Effector memory CD4-positive, alpha-beta T cell (primary cell): Measurements from ENCODE around the gene SUGCT.

Experiments used
- DNase-seq, 3 donors: peaks; one replicate each; pipeline ENCODE4 v3.0.0-alpha.2; 2020
- H3K27ac ChIP-seq: 2 replicates; pipeline ENCODE4 v1.7.0; 2013; ENCODE audit warnings: mild to moderate bottlenecking, low read length, moderate library complexity; ENCODE audit not compliant: insufficient read depth, poor library complexity, severe bottlenecking
- H3K27me3 ChIP-seq: replicated peaks from 2 replicates; pipeline ENCODE4 v1.7.0; 2013; ENCODE audit warnings: mild to moderate bottlenecking, low read length; ENCODE audit not compliant: insufficient read depth, control insufficient read depth, poor library complexity, severe bottlenecking
- H3K36me3 ChIP-seq: 2 replicates; pipeline ENCODE4 v1.7.0; 2013; ENCODE audit warnings: mild to moderate bottlenecking, low read length, moderate library complexity; ENCODE audit not compliant: control insufficient read depth, insufficient read depth
- H3K4me1 ChIP-seq: 2 replicates; pipeline ENCODE4 v1.7.0; 2013; ENCODE audit warnings: low read length, mild to moderate bottlenecking; ENCODE audit not compliant: control insufficient read depth, insufficient read depth, poor library complexity, severe bottlenecking
- H3K4me3 ChIP-seq: 2 replicates; pipeline ENCODE4 v1.7.0; 2013; ENCODE audit warnings: low read length, low read depth, mild to moderate bottlenecking; ENCODE audit not compliant: insufficient read depth, poor library complexity, severe bottlenecking
- H3K9me3 ChIP-seq: 2 replicates; pipeline ENCODE4 v1.7.0; 2013; ENCODE audit warnings: mild to moderate bottlenecking, low read length, moderate library complexity; ENCODE audit not compliant: control insufficient read depth

Gene SUGCT

DNA sequence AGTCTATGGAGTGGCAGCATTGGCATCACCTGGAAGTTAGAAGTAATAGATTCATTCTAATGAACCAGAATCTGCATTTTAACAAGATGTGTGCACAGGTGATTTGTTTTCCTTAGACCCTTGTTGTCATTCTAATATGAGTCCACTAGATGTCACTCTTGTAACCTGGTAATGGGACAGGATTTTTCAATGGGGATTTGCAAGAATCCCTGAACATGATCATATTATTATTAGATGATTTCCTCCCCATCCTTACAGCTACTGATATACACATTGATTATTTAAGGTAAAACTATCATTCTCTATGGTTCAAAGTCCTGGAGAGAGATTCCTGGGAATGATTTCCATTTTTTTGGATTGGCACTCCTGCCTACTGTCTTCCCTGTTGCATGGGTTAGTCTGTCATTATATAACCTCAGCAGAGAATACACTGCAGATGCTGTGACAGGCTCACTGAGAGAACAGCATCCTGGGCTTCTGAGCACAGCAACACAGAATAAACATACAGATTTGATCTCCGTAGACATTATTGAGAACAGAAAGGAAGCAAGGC lies 194.9 kb downstream of the SUGCT start:
- DNase-seq: no peak
- no peak overlapping the region for H3K4me3 ChIP-seq
- no peak overlapping the region for H3K27ac ChIP-seq

DNA sequence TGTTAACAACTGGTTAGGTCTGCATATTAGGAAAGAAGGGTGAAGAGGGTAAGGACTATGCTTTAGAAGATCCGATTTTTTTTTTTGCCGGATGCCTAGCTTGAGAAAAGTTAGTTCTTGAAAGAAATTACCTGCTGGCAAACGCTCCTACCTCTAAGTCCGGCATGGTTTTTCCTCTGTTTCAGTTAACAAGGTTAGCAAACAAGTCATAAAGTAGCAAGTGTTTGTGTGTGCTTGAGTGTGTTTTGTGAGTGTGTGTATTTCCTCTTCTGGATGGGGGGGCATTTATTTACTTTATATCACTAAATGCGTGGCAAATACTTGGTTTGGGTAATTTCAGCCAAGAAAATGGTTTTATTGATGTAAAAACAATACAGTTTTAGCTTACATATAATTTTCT lies 195.6 kb downstream of the SUGCT start:
- no peak overlapping the region for H3K27ac ChIP-seq
- no peaks in the 10 kb centered on the region for H3K4me1 ChIP-seq
- DNase-seq: no peak
- no peaks in the 10 kb centered on the region for H3K36me3 ChIP-seq
- H3K27me3 ChIP-seq: no peaks in the 10 kb centered on the region
- no peaks in the 10 kb centered on the region for H3K9me3 ChIP-seq
- no peak overlapping the region for H3K4me3 ChIP-seq

More for the DNA sequence above, 194.9 kb downstream of the SUGCT start:
- Histone ChIP-seq H3K27me3 (no peaks in the 10 kb centered on the region), H3K4me1 (no peaks in the 10 kb centered on the region), H3K9me3 (no peaks in the 10 kb centered on the region), H3K36me3 (no peaks in the 10 kb centered on the region)

DNA sequence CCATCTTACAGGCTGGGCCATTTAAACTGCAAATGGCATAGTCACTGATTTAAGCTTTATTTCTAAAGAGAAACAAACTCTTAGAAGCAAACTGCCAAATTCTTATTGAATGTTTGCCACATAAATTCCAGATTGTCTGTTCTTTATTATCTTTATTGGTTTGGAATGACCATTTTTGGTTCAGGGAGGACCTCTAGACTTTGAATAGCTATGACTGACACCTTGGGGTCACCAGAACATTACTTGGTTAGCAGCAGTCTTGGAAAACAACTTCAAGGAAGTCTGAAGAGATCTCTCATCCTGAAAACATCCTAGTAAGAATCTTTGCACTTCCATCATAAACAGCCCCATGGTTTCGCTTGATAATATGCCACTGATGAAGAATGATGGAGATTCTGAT lies 197.1 kb downstream of the SUGCT start:
- no peaks in the 10 kb centered on the region for H3K36me3 ChIP-seq
- no peaks in the 10 kb centered on the region for H3K9me3 ChIP-seq
- no peaks in the 10 kb centered on the region for H3K27me3 ChIP-seq
- no peak overlapping the region for H3K4me3 ChIP-seq
- H3K4me1 ChIP-seq: no peaks in the 10 kb centered on the region
- no peak for DNase-seq
- H3K27ac ChIP-seq: no peak overlapping the region

DNA sequence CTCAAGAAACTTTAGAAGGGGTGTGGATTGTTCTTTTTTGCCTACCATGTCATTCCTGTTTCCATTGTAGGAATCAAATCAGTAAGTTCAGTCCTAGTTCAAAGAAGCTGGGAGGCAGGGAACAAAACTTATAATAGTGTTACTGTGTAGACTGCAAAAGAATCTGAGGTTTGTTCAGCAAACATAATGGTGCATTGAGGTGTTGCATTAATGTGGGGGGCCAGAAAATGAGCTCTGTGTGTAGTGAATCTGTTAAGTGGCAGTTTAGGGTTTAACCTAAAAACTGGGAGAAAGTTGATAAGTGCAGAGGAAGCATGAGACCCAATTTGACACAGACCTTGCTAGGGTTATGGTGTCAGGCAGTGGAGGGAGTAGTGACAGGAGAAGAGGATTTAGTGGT lies 197.7 kb downstream of the SUGCT start:
- H3K36me3 ChIP-seq: no peaks in the 10 kb centered on the region
- H3K9me3 ChIP-seq: no peaks in the 10 kb centered on the region
- no peak overlapping the region for H3K27ac ChIP-seq
- no peaks in the 10 kb centered on the region for H3K27me3 ChIP-seq
- H3K4me1 ChIP-seq: no peaks in the 10 kb centered on the region
- H3K4me3 ChIP-seq: no peak overlapping the region
- DNase-seq: no peak

GRCh38 chr7:40341836-40342235 lies 207.0 kb downstream of the SUGCT start:
- H3K4me3 ChIP-seq: no peak overlapping the region
- H3K9me3 ChIP-seq: no peaks in the 10 kb centered on the region
- DNase-seq: no peak
- no peak overlapping the region for H3K27ac ChIP-seq
- no peaks in the 10 kb centered on the region for H3K4me1 ChIP-seq
- H3K27me3 ChIP-seq: no peaks in the 10 kb centered on the region
- no peaks in the 10 kb centered on the region for H3K36me3 ChIP-seq

- Histone ChIP-seq H3K9me3 (no peaks in the 10 kb centered on the region), H3K27ac (no peak overlapping the region), H3K27me3 (no peaks in the 10 kb centered on the region), H3K36me3 (no peaks in the 10 kb centered on the region), H3K4me1 (no peaks in the 10 kb centered on the region), H3K4me3 (no peak overlapping the region)
- DNase-seq: no peak
These were observed 211.7 kb downstream of the SUGCT start for GRCh38 chr7:40346554-40346953.

GRCh38 chr7:40348126-40348728 lies 213.4 kb downstream of the SUGCT start:
- no peaks in the 10 kb centered on the region for H3K36me3 ChIP-seq
- H3K4me3 ChIP-seq: no peak overlapping the region
- DNase-seq: no peak
- H3K9me3 ChIP-seq: no peaks in the 10 kb centered on the region
- H3K27ac ChIP-seq: no peak overlapping the region
- no peaks in the 10 kb centered on the region for H3K27me3 ChIP-seq
- no peaks in the 10 kb centered on the region for H3K4me1 ChIP-seq

GRCh38 chr7:40350100-40350499 lies 215.3 kb downstream of the SUGCT start:
- Histone ChIP-seq H3K36me3 (no peaks in the 10 kb centered on the region), H3K27ac (no peak overlapping the region), H3K4me1 (no peaks in the 10 kb centered on the region), H3K27me3 (no peaks in the 10 kb centered on the region), H3K4me3 (no peak overlapping the region), H3K9me3 (no peaks in the 10 kb centered on the region)
- DNase-seq: no peak

GRCh38 chr7:40354711-40355110 lies 219.9 kb downstream of the SUGCT start:
- H3K36me3 ChIP-seq: no peaks in the 10 kb centered on the region
- H3K4me3 ChIP-seq: no peak overlapping the region
- no peaks in the 10 kb centered on the region for H3K9me3 ChIP-seq
- no peaks in the 10 kb centered on the region for H3K27me3 ChIP-seq
- DNase-seq: no peak
- no peak overlapping the region for H3K27ac ChIP-seq
- H3K4me1 ChIP-seq: no peaks in the 10 kb centered on the region

DNA sequence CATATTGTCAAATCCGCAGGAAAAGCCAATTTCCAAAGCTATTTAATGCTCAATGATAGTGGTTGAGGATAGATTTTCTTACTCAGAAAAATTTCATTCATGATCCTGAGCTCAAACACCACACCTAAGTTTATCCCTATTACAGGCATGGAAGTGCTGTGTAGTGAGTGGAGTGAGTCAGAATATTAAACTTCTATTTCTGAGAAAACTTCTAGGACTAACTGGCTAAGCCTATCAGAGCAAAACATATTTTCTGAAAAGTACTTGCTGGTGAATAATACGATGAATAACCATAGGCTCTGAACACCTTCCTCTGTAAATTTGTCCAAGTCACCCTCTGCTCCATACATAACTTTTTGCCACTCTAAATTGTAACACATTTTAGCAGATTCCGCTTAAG lies 221.5 kb downstream of the SUGCT start:
- no peaks in the 10 kb centered on the region for H3K36me3 ChIP-seq
- H3K4me1 ChIP-seq: no peaks in the 10 kb centered on the region
- no peak overlapping the region for H3K27ac ChIP-seq
- no peaks in the 10 kb centered on the region for H3K27me3 ChIP-seq
- H3K4me3 ChIP-seq: no peak overlapping the region
- H3K9me3 ChIP-seq: no peaks in the 10 kb centered on the region
- no peak for DNase-seq
